ENCODE data around the gene FBXL4.

FBXL4 gene

GRCh38 chr6:98840385-98840784, 107.4 kb downstream of the FBXL4 start:
- DNase-seq (ENCODE audit: low read depth in 1 of 2, low spot score in 1 of 2), result no peak

GRCh38 chr6:98839781-98840361, 107.9 kb downstream of the FBXL4 start:
- no peak for DNase-seq (ENCODE audit: low read depth in 1 of 2, low spot score in 1 of 2)

DNA sequence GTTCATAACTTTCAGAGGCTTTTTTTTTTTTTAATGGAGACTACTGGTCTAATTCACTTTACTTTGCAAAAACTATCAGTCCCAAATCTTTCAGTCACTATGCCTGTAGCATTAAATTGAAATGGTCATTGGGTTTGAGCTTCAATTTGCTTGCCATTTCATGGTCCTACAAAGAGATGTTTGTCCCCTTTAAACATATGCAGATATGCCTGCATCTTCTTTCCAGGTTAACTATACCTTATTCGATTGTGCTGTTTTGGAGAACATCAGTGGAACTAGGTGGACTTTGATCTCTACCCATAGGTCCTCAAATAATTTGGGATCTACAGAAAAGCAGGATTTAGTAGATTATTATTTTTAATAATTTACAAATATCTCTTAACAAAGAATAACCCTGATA, 108.8 kb downstream of the FBXL4 start:
- no peak for DNase-seq (ENCODE audit: low read depth in 1 of 2, low spot score in 1 of 2)

GRCh38 chr6:98838032-98838431, 109.7 kb downstream of the FBXL4 start:
- DNase-seq (ENCODE audit: low read depth in 1 of 2, low spot score in 1 of 2), result no peak

DNA sequence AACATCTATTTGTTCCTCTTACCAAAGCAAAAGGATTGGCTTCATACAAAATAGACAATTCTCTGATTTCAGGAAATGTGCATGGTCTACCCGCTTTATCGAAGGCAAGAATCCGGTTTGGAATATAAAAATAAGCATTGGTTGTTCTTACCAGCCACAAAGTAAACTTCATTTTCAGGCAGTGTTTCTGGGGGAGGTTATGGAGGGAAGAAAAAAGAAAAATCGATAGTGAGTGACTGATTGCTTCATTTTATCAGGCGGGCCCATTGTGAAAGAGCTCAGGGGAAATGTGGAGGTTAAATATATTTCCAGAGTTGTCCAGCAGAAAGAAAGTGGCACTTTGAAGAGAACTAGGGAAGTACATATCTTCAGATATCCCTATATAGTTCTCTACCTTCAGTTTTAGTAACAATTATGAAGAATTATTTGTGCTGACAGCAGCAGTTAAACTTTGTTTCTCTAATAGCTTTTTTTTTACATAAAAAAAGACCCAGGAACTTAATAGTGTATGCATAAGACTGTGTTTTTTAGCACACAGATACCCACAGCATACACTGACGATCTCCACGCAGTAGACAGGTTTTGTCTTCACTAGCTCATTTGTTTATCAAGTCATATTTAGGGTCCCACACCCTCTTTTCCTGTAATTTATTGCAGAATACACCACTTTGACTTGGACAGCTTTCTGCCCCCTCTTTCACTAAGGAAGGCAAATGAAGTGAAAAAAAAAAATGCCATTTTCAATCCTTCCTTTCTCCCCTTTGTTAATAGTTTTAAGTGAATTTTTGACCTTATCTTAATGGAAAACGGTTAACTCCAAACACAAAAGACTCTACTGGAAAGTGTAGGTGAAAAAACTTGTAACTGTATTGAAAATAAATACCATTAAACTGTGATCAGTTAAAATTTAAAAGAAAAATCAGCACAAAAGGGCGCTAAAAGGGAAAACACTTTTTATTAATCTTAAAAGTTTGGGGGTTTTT, 110.5 kb downstream of the FBXL4 start:
- no peak for DNase-seq (ENCODE audit: low read depth in 1 of 2, low spot score in 1 of 2)

- DNase-seq (ENCODE audit: low read depth in 1 of 2, low spot score in 1 of 2), result no peak
These were observed 111.5 kb downstream of the FBXL4 start for GRCh38 chr6:98836025-98836961.

GRCh38 chr6:98835149-98836024, 112.4 kb downstream of the FBXL4 start:
- no peak for DNase-seq (ENCODE audit: low read depth in 1 of 2, low spot score in 1 of 2)

- DNase-seq (ENCODE audit: low read depth in 1 of 2, low spot score in 1 of 2), result peak in 1 of 2 donors; percentile 43
These were observed 113.4 kb downstream of the FBXL4 start, which contains the start of gene POU3F2 for GRCh38 chr6:98834060-98835031. POU3F2 (plus strand) TSS chr6:98834574; CDS start chr6:98834874, 300 bp downstream.

DNA sequence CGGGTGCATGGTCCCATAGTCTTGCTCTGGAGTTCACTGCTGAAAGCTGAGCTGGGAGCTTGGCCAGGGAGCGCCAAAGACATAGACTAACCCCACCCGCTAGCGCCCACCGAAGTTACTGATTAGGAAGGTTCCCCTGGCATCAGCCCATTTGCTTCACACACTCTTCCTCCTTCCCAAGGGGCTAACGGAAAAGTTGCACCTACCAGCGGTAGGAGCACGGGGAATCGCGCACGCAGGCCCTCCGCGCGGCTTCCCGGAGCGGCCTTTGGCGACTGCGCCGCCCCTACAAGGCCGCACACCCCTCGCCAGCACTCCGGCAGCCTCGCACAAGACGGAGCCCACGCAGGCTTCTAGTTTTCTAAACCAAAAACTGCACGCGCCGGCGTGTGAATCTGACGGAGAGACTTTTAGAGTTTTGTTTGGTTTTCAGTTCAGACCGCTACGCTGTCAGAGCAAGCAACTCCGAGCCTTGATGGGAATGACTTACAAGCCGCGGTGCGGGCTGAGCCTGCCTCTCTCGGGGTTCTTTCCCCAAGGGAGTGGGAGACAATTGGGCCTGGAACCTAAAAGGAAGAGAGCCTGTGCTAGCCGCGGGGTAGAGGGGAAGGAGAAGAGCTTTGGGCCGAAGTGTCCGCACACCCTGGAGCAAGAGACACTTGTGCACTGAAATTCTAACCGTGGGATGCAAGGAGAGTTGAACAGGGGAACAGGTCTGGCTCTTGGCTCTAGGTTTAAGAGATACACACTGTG, 114.3 kb downstream of the FBXL4 start:
- no peak for DNase-seq (ENCODE audit: low read depth in 1 of 2, low spot score in 1 of 2)

- no peak for DNase-seq (ENCODE audit: low read depth in 1 of 2, low spot score in 1 of 2)
These were observed 114.8 kb downstream of the FBXL4 start for GRCh38 chr6:98833057-98833306.

GRCh38 chr6:98832284-98833056, 115.3 kb downstream of the FBXL4 start:
- DNase-seq (ENCODE audit: low read depth in 1 of 2, low spot score in 1 of 2), result no peak

GRCh38 chr6:98831959-98832283, 115.8 kb downstream of the FBXL4 start:
- no peak for DNase-seq (ENCODE audit: low read depth in 1 of 2, low spot score in 1 of 2)

- no peak for DNase-seq (ENCODE audit: low read depth in 1 of 2, low spot score in 1 of 2)
These were observed 116.4 kb downstream of the FBXL4 start for GRCh38 chr6:98831057-98831958.

GRCh38 chr6:98830146-98830545, 117.6 kb downstream of the FBXL4 start:
- no peak for DNase-seq (ENCODE audit: low read depth in 1 of 2, low spot score in 1 of 2)

DNA sequence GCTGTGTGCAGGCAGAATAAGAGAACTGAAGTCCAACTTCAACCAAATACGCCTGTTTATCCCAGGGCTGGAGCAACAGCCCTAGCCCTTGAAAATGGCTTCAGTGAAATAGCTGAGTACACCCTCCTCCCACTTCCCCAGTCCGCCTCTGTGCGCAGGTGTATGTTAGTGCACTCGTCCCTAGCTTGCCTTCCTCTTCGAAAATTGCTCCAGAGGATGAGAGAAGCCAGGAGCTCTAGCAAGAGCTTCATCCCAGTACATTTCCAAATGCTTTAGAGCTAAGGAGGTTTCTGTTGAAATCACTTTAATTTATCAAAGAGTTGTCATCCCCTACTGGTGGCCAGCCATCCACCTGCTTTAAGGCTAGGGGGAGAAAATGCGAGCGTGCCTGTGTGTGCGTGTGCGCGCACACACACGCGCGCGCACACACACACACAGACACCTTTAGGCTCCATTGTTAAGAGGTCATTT, 118.8 kb downstream of the FBXL4 start:
- DNase-seq (ENCODE audit: low read depth in 1 of 2, low spot score in 1 of 2), result no peak

DNA sequence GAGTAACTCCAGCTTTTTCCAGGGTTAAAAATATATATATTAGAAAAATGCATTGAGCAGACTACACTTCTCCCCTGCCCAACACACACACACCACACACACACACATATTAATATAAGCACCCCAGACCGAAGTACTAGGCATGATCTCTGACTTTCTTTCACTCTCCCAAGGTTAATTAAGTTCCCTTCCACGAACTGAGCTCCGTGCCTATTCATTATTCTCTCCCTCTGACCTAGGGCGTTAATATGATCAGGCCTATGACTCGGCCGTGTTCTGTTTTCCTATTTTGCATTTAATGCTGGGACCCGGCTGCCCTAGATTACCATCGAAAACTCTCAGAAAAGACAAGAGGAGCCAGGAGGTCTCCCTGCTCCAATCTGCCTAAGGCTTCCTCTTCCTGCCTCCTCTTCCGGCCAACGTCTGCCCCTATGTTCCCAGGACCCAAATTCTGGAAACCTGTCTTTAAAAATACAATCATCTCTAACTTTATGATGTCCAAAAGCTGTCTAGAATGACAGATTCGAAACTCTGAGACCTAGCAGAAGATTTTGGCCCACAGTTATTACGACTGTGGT, 119.4 kb downstream of the FBXL4 start:
- no peak for DNase-seq (ENCODE audit: low read depth in 1 of 2, low spot score in 1 of 2)

All from activated T-helper 1 cell treated with anti-CD3 and anti-CD28 coated beads, Interleukin-2, amount 50 U/mL, for 16 hours (primary cell).